Mesothelial cell of epicardium (in vitro differentiated cells): ENCODE data around the gene GAL3ST2. TPM values are rescaled to one million over a fixed set of nuclear protein-coding genes. Genes with fewer than 3 reads are reported as not detected.

Source experiments
- DNase-seq, 2 experiments: peaks; one replicate each; pipeline ENCODE4 v3.0.0; 2021; ENCODE audit warnings: low spot score in 2 of 2; ENCODE audit not compliant: unreplicated experiment in 2 of 2
- H3K27ac Mint-ChIP-seq: 2 replicates; pipeline ENCODE4 v1.8.0; 2021; ENCODE audit warnings: mixed read lengths
- H3K27me3 Mint-ChIP-seq: 2 replicates; pipeline ENCODE4 v1.8.0; 2021; ENCODE audit warnings: low read depth, mixed read lengths
- H3K36me3 Mint-ChIP-seq: 2 replicates; pipeline ENCODE4 v1.8.0; 2021; ENCODE audit warnings: mixed read lengths
- H3K4me1 Mint-ChIP-seq: 2 replicates; pipeline ENCODE4 v1.8.0; 2021; ENCODE audit warnings: mixed read lengths
- H3K4me3 Mint-ChIP-seq: 2 replicates; pipeline ENCODE4 v1.8.0; 2021; ENCODE audit warnings: mild to moderate bottlenecking, moderate library complexity, mixed read lengths
- H3K9me3 Mint-ChIP-seq: 2 replicates; pipeline ENCODE4 v1.8.0; 2021; ENCODE audit warnings: mixed read lengths
- CTCF ChIP-seq: fragments of 200-600 bp; sonication (generic); IDR thresholded peaks from one replicate; pipeline ENCODE4 v1.5.0; 2021; ENCODE audit warnings: antibody characterized with exemption; ENCODE audit not compliant: unreplicated experiment
- total RNA-seq: library from RNA; stranded (reverse); gene quantifications from 3 replicates; pipeline ENCODE4 v1.2.1, GENCODE V29; 2021

GAL3ST2 gene
- total RNA-seq, 1 donor from 2014 or later = 1.1 TPM

- no peaks in the 10 kb centered on the region for H3K36me3 Mint-ChIP-seq
- H3K27ac Mint-ChIP-seq = no peak overlapping the region
- no peak for TF ChIP-seq CTCF
- peaks cover 3% of the 10 kb centered on the region for H3K9me3 Mint-ChIP-seq
- H3K27me3 Mint-ChIP-seq = no peaks in the 10 kb centered on the region
- no peak for DNase-seq
- H3K4me1 Mint-ChIP-seq = peaks cover 6% of the 10 kb centered on the region
- no peak overlapping the region for H3K4me3 Mint-ChIP-seq
These were observed 19.6 kb downstream of the GAL3ST2 start for GRCh38 chr2:241796209-241796608.

- no peaks in the 10 kb centered on the region for H3K27me3 Mint-ChIP-seq
- no peak overlapping the region for H3K27ac Mint-ChIP-seq
- no peak overlapping the region for H3K4me3 Mint-ChIP-seq
- TF ChIP-seq CTCF = no peak
- DNase-seq = no peak
- no peaks in the 10 kb centered on the region for H3K36me3 Mint-ChIP-seq
- peaks cover 3% of the 10 kb centered on the region for H3K9me3 Mint-ChIP-seq
- peaks cover 6% of the 10 kb centered on the region for H3K4me1 Mint-ChIP-seq
These were observed 20.1 kb downstream of the GAL3ST2 start for GRCh38 chr2:241796610-241797138.

- Mint-ChIP-seq H3K27ac (no peak overlapping the region), H3K4me1 (peaks cover 8% of the 10 kb centered on the region), H3K9me3 (peaks cover 3% of the 10 kb centered on the region), H3K36me3 (no peaks in the 10 kb centered on the region), H3K4me3 (no peak overlapping the region), H3K27me3 (no peaks in the 10 kb centered on the region)
- TF ChIP-seq CTCF = no peak
- peak in 1 of 2 experiments; percentile 18 for DNase-seq
These were observed 20.9 kb downstream of the GAL3ST2 start for GRCh38 chr2:241797441-241798080.

- no peaks in the 10 kb centered on the region for H3K36me3 Mint-ChIP-seq
- no peaks in the 10 kb centered on the region for H3K27me3 Mint-ChIP-seq
- peaks cover 3% of the 10 kb centered on the region for H3K9me3 Mint-ChIP-seq
- no peak overlapping the region for H3K4me3 Mint-ChIP-seq
- no peak overlapping the region for H3K27ac Mint-ChIP-seq
- peaks cover 8% of the 10 kb centered on the region for H3K4me1 Mint-ChIP-seq
- peak in 1 of 2 experiments; percentile 16 for DNase-seq
- no peak for TF ChIP-seq CTCF
These were observed 21.5 kb downstream of the GAL3ST2 start for GRCh38 chr2:241798081-241798630.

GRCh38 chr2:241798631-241799521, 22.3 kb downstream of the GAL3ST2 start:
- TF ChIP-seq CTCF = no peak
- Mint-ChIP-seq H3K27ac (no peak overlapping the region), H3K4me1 (peaks cover 8% of the 10 kb centered on the region), H3K36me3 (no peaks in the 10 kb centered on the region), H3K27me3 (no peaks in the 10 kb centered on the region), H3K9me3 (no peaks in the 10 kb centered on the region), H3K4me3 (no peak overlapping the region)
- peak; percentile 17 to 34 for DNase-seq
